Adrenal gland (tissue), 5 donors: ENCODE data around the gene IMPACT.

ENCODE experiments used
- POLR2A ChIP-seq, 2 donors: fragments of 450-650 bp; IDR thresholded peaks; one replicate each; pipeline ENCODE4 v1.6.1; 2017; ENCODE audit warnings: antibody characterized with exemption in 2 of 2, mild to moderate bottlenecking in 2 of 2, moderate library complexity in 1 of 2
- TF ChIP-seq, protein P1 (sequence below), 6 experiments: fragments of 450-650 bp in 4 of 6; fragments of 200-600 bp in 2 of 6; sonication (generic) in 1 of 6; IDR thresholded peaks; 1 replicate in 5 of 6; 2 replicates in 1 of 6; pipeline versions ENCODE4 v1.5.1 to v1.8.0; 2016 to 2021; ENCODE audit warnings: antibody characterized with exemption in 6 of 6, mild to moderate bottlenecking in 2 of 6, moderate library complexity in 1 of 6
- donor health status: DM: no; HTN: no; CAD: no.

DNA sequence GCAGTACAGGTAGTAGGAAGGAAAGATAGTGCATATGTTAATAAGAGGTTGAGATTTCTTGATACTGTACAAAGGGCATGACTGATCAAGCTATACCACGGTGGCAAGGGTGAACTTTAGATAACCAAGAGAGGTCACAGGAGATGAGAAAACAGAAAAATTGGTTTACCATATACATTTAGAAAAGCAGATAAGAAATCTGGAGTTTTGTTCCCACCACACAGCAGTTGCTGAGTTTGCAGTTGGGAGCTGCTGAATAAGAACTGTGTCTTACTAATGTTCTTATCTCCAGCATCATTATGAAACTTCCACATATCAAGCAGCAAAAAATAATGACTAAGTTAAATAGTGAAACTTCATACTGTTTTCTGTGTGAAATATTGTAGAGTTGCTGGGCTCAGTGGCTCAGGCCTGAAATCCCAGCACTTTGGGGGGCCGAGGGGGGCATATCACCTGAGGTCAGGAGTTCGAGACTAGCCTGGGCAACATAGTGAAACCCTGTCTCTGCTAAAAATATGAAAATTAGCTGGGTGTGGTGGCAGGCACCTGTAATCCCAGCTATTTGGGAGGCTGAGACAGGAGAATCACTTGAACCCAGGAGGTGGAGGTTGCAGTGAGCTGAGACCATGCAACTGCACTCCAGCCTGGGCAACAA, 12.0 kb upstream of the IMPACT start:
- TF ChIP-seq, protein P1, sequence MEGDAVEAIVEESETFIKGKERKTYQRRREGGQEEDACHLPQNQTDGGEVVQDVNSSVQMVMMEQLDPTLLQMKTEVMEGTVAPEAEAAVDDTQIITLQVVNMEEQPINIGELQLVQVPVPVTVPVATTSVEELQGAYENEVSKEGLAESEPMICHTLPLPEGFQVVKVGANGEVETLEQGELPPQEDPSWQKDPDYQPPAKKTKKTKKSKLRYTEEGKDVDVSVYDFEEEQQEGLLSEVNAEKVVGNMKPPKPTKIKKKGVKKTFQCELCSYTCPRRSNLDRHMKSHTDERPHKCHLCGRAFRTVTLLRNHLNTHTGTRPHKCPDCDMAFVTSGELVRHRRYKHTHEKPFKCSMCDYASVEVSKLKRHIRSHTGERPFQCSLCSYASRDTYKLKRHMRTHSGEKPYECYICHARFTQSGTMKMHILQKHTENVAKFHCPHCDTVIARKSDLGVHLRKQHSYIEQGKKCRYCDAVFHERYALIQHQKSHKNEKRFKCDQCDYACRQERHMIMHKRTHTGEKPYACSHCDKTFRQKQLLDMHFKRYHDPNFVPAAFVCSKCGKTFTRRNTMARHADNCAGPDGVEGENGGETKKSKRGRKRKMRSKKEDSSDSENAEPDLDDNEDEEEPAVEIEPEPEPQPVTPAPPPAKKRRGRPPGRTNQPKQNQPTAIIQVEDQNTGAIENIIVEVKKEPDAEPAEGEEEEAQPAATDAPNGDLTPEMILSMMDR (IDR thresholded peaks at IDR 0.05), result no peak
- no peak for TF ChIP-seq POLR2A (IDR thresholded peaks at IDR 0.05)
